SK-N-SH (cell line): ENCODE measurements around the gene CAPN7. TPM values are rescaled to one million over a fixed set of nuclear protein-coding genes. Genes with fewer than 3 reads are reported as not detected.

Experiments used
- CTCF ChIA-PET: fragments of 300-600, 350-600 bp; formaldehyde crosslinking; extraction: SDS; loops from one replicate; lab custom pipeline; 2021; lab: Yijun Ruan, JAX
- POLR2A ChIA-PET: fragments of 350-600 bp; sonication (Branson Sonifier 250); formaldehyde crosslinking; extraction: SDS; loops from one replicate; lab custom pipeline; 2020; ENCODE audit warnings: antibody characterized with exemption, inconsistent platforms; lab: Yijun Ruan, JAX
- DNase-seq: peaks from one replicate; pipeline ENCODE4 v3.0.0; 2012
- H2AFZ ChIP-seq: fragments of 200-600 bp; sonication (generic); 2 replicates; pipeline ENCODE4 v1.8.1; 2016; ENCODE audit warnings: antibody characterized with exemption, mild to moderate bottlenecking, low read depth
- H3F3A ChIP-seq: fragments of 200-600 bp; sonication (generic); replicated peaks from 2 replicates; pipeline ENCODE3; 2016; ENCODE audit warnings: antibody characterized with exemption, mild to moderate bottlenecking; ENCODE audit not compliant: insufficient read depth
- H3K27ac ChIP-seq, 2 experiments: fragments of 200-500 bp in 1 of 2; fragments of 200-600 bp in 1 of 2; sonication (Bioruptor generic) in 1 of 2; sonication (generic), shearing (Covaris generic) in 1 of 2; 2 replicates each; pipeline versions ENCODE4 v1.5.1 to v1.6.1; 2014 to 2016; ENCODE audit warnings: low read depth in 2 of 2, inconsistent platforms in 1 of 2, low read length in 1 of 2, mild to moderate bottlenecking in 1 of 2, mixed read lengths in 1 of 2
- H3K27me3 ChIP-seq: fragments of 200-600 bp; sonication (generic), shearing (Covaris generic); 2 replicates; pipeline ENCODE4 v1.6.1; 2016; ENCODE audit warnings: mixed run types; ENCODE audit not compliant: insufficient read depth
- H3K36me3 ChIP-seq, 2 experiments: fragments of 200-500 bp in 1 of 2; fragments of 200-600 bp in 1 of 2; sonication (Bioruptor generic) in 1 of 2; sonication (generic) in 1 of 2; replicated peaks in 1 of 2; 2 replicates each; pipeline versions ENCODE3 to v1.5.1; 2014 to 2016; ENCODE audit warnings: low read length in 1 of 2, mild to moderate bottlenecking in 1 of 2; ENCODE audit not compliant: insufficient read depth in 2 of 2, control insufficient read depth in 1 of 2
- H3K4me1 ChIP-seq, 2 experiments: fragments of 200-500 bp in 1 of 2; fragments of 200-600 bp in 1 of 2; sonication (Bioruptor generic) in 1 of 2; sonication (generic), shearing (Covaris generic) in 1 of 2; 2 replicates each; pipeline versions ENCODE4 v1.5.1 to v1.6.1; 2014 to 2016; ENCODE audit warnings: low read depth in 1 of 2, low read length in 1 of 2, mixed run types in 1 of 2; ENCODE audit not compliant: insufficient read depth in 2 of 2, control insufficient read depth in 1 of 2
- H3K4me2 ChIP-seq: fragments of 200-600 bp; sonication (generic), shearing (Covaris generic); 2 replicates; pipeline ENCODE4 v1.6.1; 2017; ENCODE audit warnings: mixed run types
- H3K4me3 ChIP-seq, 2 experiments: fragments of 200-500 bp in 1 of 2; fragments of 200-600 bp in 1 of 2; sonication (Bioruptor generic) in 1 of 2; sonication (generic), shearing (Covaris generic) in 1 of 2; 2 replicates each; pipeline versions ENCODE4 v1.5.1 to v1.8.1; 2014 to 2016; ENCODE audit warnings: low read depth in 2 of 2, inconsistent platforms in 1 of 2, low read length in 1 of 2, mild to moderate bottlenecking in 1 of 2, mixed read lengths in 1 of 2, moderate library complexity in 1 of 2
- H3K79me2 ChIP-seq: fragments of 200-600 bp; sonication (generic); 2 replicates; pipeline ENCODE4 v1.8.1; 2017; ENCODE audit warnings: mild to moderate bottlenecking; ENCODE audit not compliant: insufficient read depth
- H3K9ac ChIP-seq: fragments of 200-600 bp; sonication (generic); 2 replicates; pipeline ENCODE4 v1.6.1; 2017; ENCODE audit warnings: mixed run types
- H3K9me2 ChIP-seq: fragments of 200-600 bp; sonication (generic); 2 replicates; pipeline ENCODE4 v1.6.1; 2017; ENCODE audit warnings: mixed run types
- H3K9me3 ChIP-seq: fragments of 200-600 bp; sonication (generic); 2 replicates; pipeline ENCODE4 v1.6.1; 2017; ENCODE audit warnings: mixed run types, mild to moderate bottlenecking, moderate library complexity
- H4K20me1 ChIP-seq: fragments of 200-600 bp; sonication (generic); 2 replicates; pipeline ENCODE4 v1.6.1; 2017; ENCODE audit warnings: mild to moderate bottlenecking, mixed run types; ENCODE audit not compliant: insufficient read depth
- CHD2 ChIP-seq: fragments of 150-350 bp; IDR thresholded peaks from 2 replicates; pipeline ENCODE4 v1.6.1; 2018; ENCODE audit warnings: low read length; ENCODE audit not compliant: partially characterized antibody
- EP300 ChIP-seq, 2 experiments: IDR thresholded peaks; 2 replicates each; pipeline versions ENCODE4 v1.4.0 to v1.6.1; 2012; ENCODE audit warnings: borderline replicate concordance in 1 of 2, low read depth in 1 of 2, low read length in 1 of 2
- FOXM1 ChIP-seq: IDR thresholded peaks from 2 replicates; pipeline ENCODE4 v1.4.0; 2012; ENCODE audit warnings: low read depth, mild to moderate bottlenecking
- MEF2A ChIP-seq: IDR thresholded peaks from 2 replicates; pipeline ENCODE4 v1.4.0; 2012; ENCODE audit warnings: low read depth, borderline replicate concordance
- NFIC ChIP-seq: IDR thresholded peaks from 2 replicates; pipeline ENCODE4 v1.4.0; 2012; ENCODE audit warnings: borderline replicate concordance
- PBX3 ChIP-seq: IDR thresholded peaks from 2 replicates; pipeline ENCODE4; 2012
- POLR2AphosphoS5 ChIP-seq: IDR thresholded peaks from 2 replicates; pipeline ENCODE4 v1.6.1; 2012; ENCODE audit warnings: low read depth, low read length
- RAD21 ChIP-seq: IDR thresholded peaks from 2 replicates; pipeline ENCODE4 v1.6.1; 2012; ENCODE audit warnings: mild to moderate bottlenecking, low read length
- RCOR1 ChIP-seq: fragments of 150-350 bp; IDR thresholded peaks from 2 replicates; pipeline ENCODE4 v1.6.1; 2017; ENCODE audit warnings: antibody characterized with exemption, low read length
- SIN3A ChIP-seq: IDR thresholded peaks from 2 replicates; pipeline ENCODE4 v1.6.1; 2012; ENCODE audit warnings: low read depth, mild to moderate bottlenecking, low read length, moderate library complexity, borderline replicate concordance
- ZBTB33 ChIP-seq: IDR thresholded peaks from 2 replicates; pipeline ENCODE4 v1.4.0; 2012; ENCODE audit warnings: low read depth, borderline replicate concordance
- WGBS: methylation state at CpG from one replicate; pipeline ENCODE4 v1.1.6; 2017; ENCODE audit warnings: low lambda C conversion rate; 5-methylcytosine and 5-hydroxymethylcytosine counted together
- polyA plus RNA-seq, 3 experiments: library from polyadenylated mRNA; depleted of rRNA; stranded (reverse); fragments of >200 nt; gene quantifications; 2 replicates each; pipeline ENCODE4 v1.2.3, GENCODE V29; 2012
- TF ChIP-seq, protein P1 (sequence below): fragments of 150-350 bp; IDR thresholded peaks from 2 replicates; pipeline ENCODE4 v1.6.1; 2017; ENCODE audit warnings: antibody characterized with exemption, low read length, low read depth, borderline replicate concordance
- TF ChIP-seq, protein P2 (sequence below): IDR thresholded peaks from 2 replicates; pipeline ENCODE4 v1.6.1; 2012; ENCODE audit warnings: mild to moderate bottlenecking, low read depth, low read length, moderate library complexity

The CAPN7 gene
- polyA plus RNA-seq, 1 of the 3 experiments (the other 2 are of a cell fraction), result 7.3 TPM

- CTCF ChIA-PET, result no interaction called here
- Histone ChIP-seq H2AFZ (no peak overlapping the region), H3K27me3 (peaks cover 11% of the 10 kb centered on the region; the same call in 1 of the 2 replicates), H3K9me2 (peaks cover 2% of the 10 kb centered on the region; the same call in 1 of the 2 replicates), H3K4me3 (no peak overlapping the region), H3K9ac (no peak overlapping the region), H3K27ac (no peak overlapping the region), H3K36me3 (no peaks in the 10 kb centered on the region), H3K9me3 (no peaks in the 10 kb centered on the region), H3K4me1 (no peaks in the 10 kb centered on the region), H4K20me1 (no peaks in the 10 kb centered on the region), H3K79me2 (no peaks in the 10 kb centered on the region), H3F3A (no peaks in the 10 kb centered on the region), H3K4me2 (no peak overlapping the region)
- POLR2A ChIA-PET, result no interaction called here
- no peak for DNase-seq
- WGBS, result 36% methylated on average over 5 of the region's 5 CpGs
- TF ChIP-seq NFIC, result no peak
Measured at GRCh38 chr3:15159501-15160136, 46.4 kb upstream of the CAPN7 start.

GRCh38 chr3:15160662-15161061, 45.4 kb upstream of the CAPN7 start:
- H3K4me2 ChIP-seq, result no peak overlapping the region
- no peak overlapping the region for H3K27ac ChIP-seq
- WGBS, result 41% methylated on average over 3 of the region's 3 CpGs
- peaks cover 2% of the 10 kb centered on the region; the same call in 1 of the 2 replicates for H3K9me2 ChIP-seq
- POLR2A ChIA-PET, result no interaction called here
- H3K4me1 ChIP-seq, result no peaks in the 10 kb centered on the region
- H2AFZ ChIP-seq, result no peak overlapping the region
- no peak overlapping the region for H3K4me3 ChIP-seq
- CTCF ChIA-PET, result no interaction called here
- no peak for DNase-seq
- no peak for TF ChIP-seq RAD21
- H3F3A ChIP-seq, result no peaks in the 10 kb centered on the region
- peaks cover 2% of the 10 kb centered on the region; the same call in 1 of the 2 replicates for H3K27me3 ChIP-seq
- H3K36me3 ChIP-seq, result no peaks in the 10 kb centered on the region
- H3K79me2 ChIP-seq, result no peaks in the 10 kb centered on the region
- no peaks in the 10 kb centered on the region for H4K20me1 ChIP-seq
- no peaks in the 10 kb centered on the region for H3K9me3 ChIP-seq
- H3K9ac ChIP-seq, result no peak overlapping the region

- Histone ChIP-seq H3F3A (no peaks in the 10 kb centered on the region), H3K36me3 (no peaks in the 10 kb centered on the region), H3K79me2 (no peaks in the 10 kb centered on the region), H2AFZ (no peak overlapping the region), H3K9me3 (no peaks in the 10 kb centered on the region), H3K9me2 (peaks cover 2% of the 10 kb centered on the region; the same call in 1 of the 2 replicates), H3K27me3 (no peaks in the 10 kb centered on the region), H3K4me2 (no peak overlapping the region), H3K27ac (no peak overlapping the region), H3K9ac (no peak overlapping the region), H3K4me1 (no peaks in the 10 kb centered on the region), H3K4me3 (no peak overlapping the region), H4K20me1 (no peaks in the 10 kb centered on the region)
- ChIA-PET CTCF (no interaction called here), POLR2A (no interaction called here)
- WGBS, result 29% methylated on average over 1 of the region's 1 CpG
- DNase-seq, result no peak
- no peak for TF ChIP-seq RCOR1
- TF ChIP-seq, protein P1, sequence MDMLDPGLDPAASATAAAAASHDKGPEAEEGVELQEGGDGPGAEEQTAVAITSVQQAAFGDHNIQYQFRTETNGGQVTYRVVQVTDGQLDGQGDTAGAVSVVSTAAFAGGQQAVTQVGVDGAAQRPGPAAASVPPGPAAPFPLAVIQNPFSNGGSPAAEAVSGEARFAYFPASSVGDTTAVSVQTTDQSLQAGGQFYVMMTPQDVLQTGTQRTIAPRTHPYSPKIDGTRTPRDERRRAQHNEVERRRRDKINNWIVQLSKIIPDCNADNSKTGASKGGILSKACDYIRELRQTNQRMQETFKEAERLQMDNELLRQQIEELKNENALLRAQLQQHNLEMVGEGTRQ, result no peak
- TF ChIP-seq CHD2, result no peak
- no peak for TF ChIP-seq POLR2AphosphoS5
- TF ChIP-seq, protein P2, sequence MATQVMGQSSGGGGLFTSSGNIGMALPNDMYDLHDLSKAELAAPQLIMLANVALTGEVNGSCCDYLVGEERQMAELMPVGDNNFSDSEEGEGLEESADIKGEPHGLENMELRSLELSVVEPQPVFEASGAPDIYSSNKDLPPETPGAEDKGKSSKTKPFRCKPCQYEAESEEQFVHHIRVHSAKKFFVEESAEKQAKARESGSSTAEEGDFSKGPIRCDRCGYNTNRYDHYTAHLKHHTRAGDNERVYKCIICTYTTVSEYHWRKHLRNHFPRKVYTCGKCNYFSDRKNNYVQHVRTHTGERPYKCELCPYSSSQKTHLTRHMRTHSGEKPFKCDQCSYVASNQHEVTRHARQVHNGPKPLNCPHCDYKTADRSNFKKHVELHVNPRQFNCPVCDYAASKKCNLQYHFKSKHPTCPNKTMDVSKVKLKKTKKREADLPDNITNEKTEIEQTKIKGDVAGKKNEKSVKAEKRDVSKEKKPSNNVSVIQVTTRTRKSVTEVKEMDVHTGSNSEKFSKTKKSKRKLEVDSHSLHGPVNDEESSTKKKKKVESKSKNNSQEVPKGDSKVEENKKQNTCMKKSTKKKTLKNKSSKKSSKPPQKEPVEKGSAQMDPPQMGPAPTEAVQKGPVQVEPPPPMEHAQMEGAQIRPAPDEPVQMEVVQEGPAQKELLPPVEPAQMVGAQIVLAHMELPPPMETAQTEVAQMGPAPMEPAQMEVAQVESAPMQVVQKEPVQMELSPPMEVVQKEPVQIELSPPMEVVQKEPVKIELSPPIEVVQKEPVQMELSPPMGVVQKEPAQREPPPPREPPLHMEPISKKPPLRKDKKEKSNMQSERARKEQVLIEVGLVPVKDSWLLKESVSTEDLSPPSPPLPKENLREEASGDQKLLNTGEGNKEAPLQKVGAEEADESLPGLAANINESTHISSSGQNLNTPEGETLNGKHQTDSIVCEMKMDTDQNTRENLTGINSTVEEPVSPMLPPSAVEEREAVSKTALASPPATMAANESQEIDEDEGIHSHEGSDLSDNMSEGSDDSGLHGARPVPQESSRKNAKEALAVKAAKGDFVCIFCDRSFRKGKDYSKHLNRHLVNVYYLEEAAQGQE, result no peak
- TF ChIP-seq PBX3, result no peak
- no peak for TF ChIP-seq FOXM1
- TF ChIP-seq ZBTB33, result no peak
- TF ChIP-seq EP300 (IDR thresholded peaks at IDR 0.05; ENCODE audit: borderline replicate concordance in 1 of 2, low read depth in 1 of 2, low read length in 1 of 2), result no peak
- no peak for TF ChIP-seq MEF2A
- no peak for TF ChIP-seq RAD21
- TF ChIP-seq SIN3A, result no peak
Measured at GRCh38 chr3:15161133-15161532, 44.9 kb upstream of the CAPN7 start.
